ENCODE measurements around the gene PPP2R5A. TPM values are rescaled to one million over a fixed set of nuclear protein-coding genes. Genes with fewer than 3 reads are reported as not detected.

The PPP2R5A gene
- total and polyA plus RNA-seq, 2 of the 8 experiments (the other 6 are each of a cell fraction or from before 2014, with no cell fraction given) = 14.6 to 36.3 TPM

DNA sequence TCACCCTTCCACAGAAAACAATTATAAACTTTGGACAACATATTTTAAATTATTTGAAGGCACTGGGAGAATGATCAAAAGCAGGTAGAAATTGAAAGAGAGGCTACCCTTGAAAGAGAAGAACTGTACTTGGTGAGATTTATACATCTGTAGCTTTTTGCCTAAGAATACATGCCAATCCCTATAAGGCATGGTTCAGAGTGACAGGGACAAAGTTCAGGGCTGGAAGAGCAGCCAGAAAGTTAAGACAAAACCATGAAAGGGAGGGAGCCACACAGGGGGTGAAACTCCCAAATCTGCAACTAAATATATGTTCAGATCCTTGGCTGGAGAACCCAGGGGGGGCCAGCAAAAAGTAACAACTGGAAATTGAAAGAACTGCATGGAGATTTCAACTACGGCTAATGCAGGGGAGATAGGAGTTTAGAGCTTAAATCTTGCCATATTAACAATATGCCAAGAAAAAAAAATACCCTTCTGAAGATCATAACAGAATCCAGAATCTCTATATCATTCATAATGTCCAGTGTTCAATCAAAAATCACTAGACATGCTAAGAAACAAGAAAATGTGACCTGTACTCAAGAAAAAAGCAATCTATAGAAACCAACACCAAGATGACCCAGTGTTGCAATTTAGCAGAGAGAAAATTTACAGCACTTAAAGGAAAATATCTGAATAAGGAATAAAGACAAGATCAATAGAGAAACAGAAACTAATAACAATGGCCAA is 103.9 kb downstream of the PPP2R5A start:
- no peak overlapping the region for H3K4ac ChIP-seq (replicated peaks; ENCODE audit: insufficient read length, low read depth, low read length)
- H3K18ac ChIP-seq (ENCODE audit: extremely low read depth, low read length) = no peak overlapping the region
- H3K27me3 ChIP-seq (replicated peaks in 1 of 4; ENCODE audit: control insufficient read depth in 3 of 4, extremely low read depth in 1 of 4, insufficient read depth in 3 of 4, low read length in 3 of 4) = no peaks in the 10 kb centered on the region; a peak in 1 of 7 replicates
- ChIA-PET CTCF (ENCODE audit: partially characterized antibody) (interaction anchor here (0.8 kb wide), 1 partner anchor 327 kb away, joined by 3 read pairs; no protein-coding TSS in a partner anchor), POLR2A (ENCODE audit: partially characterized antibody) (no interaction called here)
- H3K56ac ChIP-seq (replicated peaks; ENCODE audit: insufficient read length, low read depth, low read length) = no peak overlapping the region
- H3K23ac ChIP-seq (ENCODE audit: insufficient read length) = no peak overlapping the region
- H3K27ac ChIP-seq (ENCODE audit: low read depth, low read length) = no peak overlapping the region
- 95% methylated on average over 1 of the region's 1 CpG; no CpG with 5 or more reads in 1 of the 2 experiments for WGBS, 2 experiments (ENCODE audit: extremely low coverage in 1 of 2, insufficient coverage in 1 of 2, insufficient read length in 1 of 2, insufficient replicate concordance in 2 of 2, low coverage in 1 of 2, low lambda C conversion rate in 2 of 2, missing lambda C conversion rate in 1 of 2)
- H3K4me3 ChIP-seq (ENCODE audit: extremely low read depth in 1 of 4, insufficient read depth in 2 of 4, low read depth in 3 of 4, low read length in 4 of 4) = no peak overlapping the region
- H2AK5ac ChIP-seq (ENCODE audit: low read depth, low read length) = no peak overlapping the region
- H3K79me2 ChIP-seq (ENCODE audit: control insufficient read depth in 1 of 2, insufficient read depth in 2 of 2, low read length in 2 of 2) = peaks cover 0 to 2% of the 10 kb centered on the region in 2 experiments; a peak in 1 of 4 replicates
- no peak overlapping the region for H2BK120ac ChIP-seq (replicated peaks; ENCODE audit: low read depth, low read length)
- H2BK20ac ChIP-seq (ENCODE audit: low read length) = no peak overlapping the region
- no peak for FAIRE-seq
- H4K20me1 ChIP-seq (replicated peaks in 1 of 2; ENCODE audit: control insufficient read depth in 1 of 2, insufficient read depth in 2 of 2, low read length in 2 of 2) = peaks cover 0 to 1% of the 10 kb centered on the region in 2 experiments
- H4K91ac ChIP-seq (replicated peaks; ENCODE audit: insufficient read length, low read length) = no peak overlapping the region
- H3K79me1 ChIP-seq (ENCODE audit: low read depth, low read length) = no peaks in the 10 kb centered on the region; the same call in 1 of the 2 replicates
- H3K23me2 ChIP-seq (ENCODE audit: low read depth, low read length) = no peaks in the 10 kb centered on the region
- H2AFZ ChIP-seq (ENCODE audit: low read length) = no peak overlapping the region
- no peak overlapping the region for H2BK12ac ChIP-seq (ENCODE audit: low read depth, low read length)
- DNase-seq (ENCODE audit: low read depth in 1 of 2, low spot score in 2 of 2) = no peak
- no peak overlapping the region for H3K4me2 ChIP-seq (ENCODE audit: insufficient read depth in 1 of 2, low read depth in 2 of 2, low read length in 2 of 2)
- H3K9ac ChIP-seq (replicated peaks in 1 of 4; ENCODE audit: extremely low read depth in 1 of 4, low read depth in 3 of 4, low read length in 3 of 4) = no peak overlapping the region
- no peak overlapping the region for H2BK5ac ChIP-seq (ENCODE audit: low read depth, low read length)
- H3K4me1 ChIP-seq (replicated peaks in 1 of 4; ENCODE audit: control insufficient read depth in 3 of 4, insufficient read depth in 4 of 4, low read length in 3 of 4) = no peaks in the 10 kb centered on the region
- TF ChIP-seq GTF2F1 (IDR thresholded peaks at IDR 0.05; ENCODE audit: borderline replicate concordance, low read depth, low read length) (no peak), ZNF274 (IDR thresholded peaks at IDR 0.05; ENCODE audit: borderline replicate concordance, extremely low read depth, low read length) (no peak), EGR1 (IDR thresholded peaks at IDR 0.05; ENCODE audit: borderline replicate concordance, low read depth, low read length) (no peak), TEAD4 (IDR thresholded peaks at IDR 0.05; ENCODE audit: low read depth, low read length) (no peak), ASH2L (IDR thresholded peaks at IDR 0.05; ENCODE audit: low read length) (no peak), TBP (IDR thresholded peaks at IDR 0.05; ENCODE audit: low read depth, low read length) (no peak), FOSL1 (IDR thresholded peaks at IDR 0.05; ENCODE audit: insufficient read depth, low read depth, low read length) (no peak), MAFK (IDR thresholded peaks at IDR 0.05; ENCODE audit: low read depth, low read length) (no peak), CHD2 (IDR thresholded peaks at IDR 0.05; ENCODE audit: low read length) (no peak), SRF (IDR thresholded peaks at IDR 0.05; ENCODE audit: low read depth, low read length) (no peak)
- peaks cover 8 to 31% (median 20%) of the 10 kb centered on the region in 4 experiments for H3K36me3 ChIP-seq (ENCODE audit: control insufficient read depth in 2 of 4, insufficient read depth in 4 of 4, low read length in 3 of 4)
- no peak overlapping the region for H2BK15ac ChIP-seq (ENCODE audit: low read length)
- peaks cover 11 to 12% of the 10 kb centered on the region in 2 experiments; a peak in 3 of 4 replicates for H3K9me3 ChIP-seq (ENCODE audit: insufficient read depth in 2 of 2, low read depth in 1 of 2, low read length in 1 of 2)
- no peak overlapping the region for H3K14ac ChIP-seq (ENCODE audit: insufficient read length)
- no peak overlapping the region for H4K8ac ChIP-seq (ENCODE audit: extremely low read depth, insufficient read depth, low read length)
- H4K5ac ChIP-seq (ENCODE audit: insufficient read length, low read depth, low read length) = no peak overlapping the region
